GDM1 (cell line): Measurements from ENCODE around the gene PICK1.
"Not testable (repeated sequence)": the region's sequence is repeated elsewhere in the genome, so short reads cannot be mapped to it uniquely, and the experiment has no call there.

ENCODE experiments used
- DNase-seq: peaks from one replicate; lab custom pipeline; 2025; lab: John Stamatoyannopoulos, UW

The PICK1 gene

DNA sequence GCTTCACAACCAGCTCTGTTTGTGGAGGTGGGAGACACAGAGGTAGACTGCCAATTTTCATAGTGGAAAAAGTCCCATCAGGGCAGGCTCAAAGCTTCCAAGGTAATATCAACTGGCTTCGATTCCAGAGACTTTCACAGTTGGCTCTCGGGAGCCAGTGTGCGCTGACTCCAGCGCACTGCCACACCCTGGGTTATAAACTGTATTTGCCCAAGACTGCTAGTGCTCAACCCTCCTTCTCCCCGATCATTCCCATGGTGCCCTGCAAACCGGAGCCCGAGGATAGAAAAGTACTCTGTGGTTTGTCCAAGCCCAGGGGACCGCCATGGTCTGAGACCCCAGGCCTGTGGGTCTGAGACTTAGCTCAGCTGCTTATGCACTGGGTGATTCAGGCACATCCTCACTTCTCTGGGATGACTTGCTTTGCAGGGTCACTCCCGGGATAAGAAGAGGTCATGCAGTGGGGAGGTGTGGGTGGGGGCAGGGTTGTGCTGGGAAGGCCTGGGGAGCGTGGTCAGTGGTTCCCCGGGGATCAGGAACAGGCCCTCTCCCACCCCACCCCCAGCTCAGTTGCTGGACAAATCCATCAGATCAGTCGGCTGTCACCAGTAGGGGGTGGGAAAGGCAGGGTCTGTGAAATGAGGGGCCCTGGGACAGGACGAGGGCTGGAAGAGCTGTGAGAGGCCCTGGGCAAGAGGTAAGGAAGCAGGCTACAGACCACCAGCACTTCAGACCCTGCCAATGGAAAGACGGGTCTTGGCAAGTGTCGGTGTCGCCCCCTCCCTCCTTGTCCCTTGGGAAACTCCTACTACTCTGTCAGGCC, 26.7 kb upstream of the PICK1 start:
- no peak for DNase-seq

GRCh38 chr22:38031491-38031890, 25.7 kb upstream of the PICK1 start:
- DNase-seq: no peak

GRCh38 chr22:38032681-38033521, 24.3 kb upstream of the PICK1 start:
- no peak for DNase-seq

DNA sequence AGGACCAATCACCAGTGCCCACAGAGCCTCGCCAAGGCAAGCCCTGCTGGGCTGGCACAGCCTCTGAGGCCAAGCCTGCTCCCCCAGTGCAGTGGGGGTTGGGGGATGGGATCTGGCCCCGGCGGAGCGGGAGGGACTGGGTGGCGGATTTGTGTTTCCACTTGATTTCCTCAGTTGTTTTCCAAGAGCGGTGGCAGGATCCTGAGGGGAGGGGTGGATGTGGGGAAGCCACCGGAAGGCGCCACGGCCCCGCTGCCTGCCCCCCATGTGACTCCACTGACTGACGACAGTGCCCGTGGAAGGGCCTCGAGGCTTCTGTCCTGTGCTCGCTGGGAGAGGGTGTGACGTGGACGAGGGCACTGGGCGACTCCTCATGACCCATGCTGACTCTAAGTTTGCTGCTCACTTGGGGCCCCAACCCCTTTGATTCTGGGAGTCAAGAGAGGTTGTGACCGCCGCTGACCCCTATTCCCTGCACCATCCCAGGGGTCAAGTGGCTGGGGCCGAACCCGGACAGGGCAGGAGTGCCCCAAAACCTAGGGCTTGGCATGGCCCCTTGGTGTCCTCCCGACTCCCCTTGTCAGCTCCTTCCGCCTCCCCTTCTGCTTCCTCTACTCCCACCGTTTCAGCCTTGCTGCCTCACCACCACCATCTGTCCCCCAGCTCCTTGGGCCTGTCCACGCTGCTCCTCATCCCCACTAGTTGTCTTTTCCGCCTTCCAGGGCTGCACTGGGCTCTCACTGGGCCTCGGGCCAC, 23.5 kb upstream of the PICK1 start:
- DNase-seq: no peak

GRCh38 chr22:38034278-38034882, 22.8 kb upstream of the PICK1 start:
- peak; percentile 30 for DNase-seq

GRCh38 chr22:38034884-38035529, 22.2 kb upstream of the PICK1 start:
- no peak for DNase-seq

DNA sequence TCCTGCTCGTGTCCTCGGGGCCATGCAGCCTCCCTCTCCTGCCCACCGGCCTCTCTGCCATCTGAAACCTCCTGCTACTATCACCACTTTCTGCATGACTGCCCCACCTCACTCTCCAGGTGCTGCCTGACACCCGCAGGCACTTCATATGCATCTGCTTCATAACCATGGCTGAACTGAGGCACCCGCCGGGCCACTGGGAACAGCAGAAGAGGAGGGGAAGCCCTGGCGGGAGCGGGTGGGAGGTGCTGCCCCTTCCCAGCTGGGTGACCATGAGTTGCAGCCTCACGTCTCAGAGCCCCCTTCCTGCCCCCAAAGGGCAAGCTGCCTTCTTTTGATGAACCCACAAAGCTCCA, 21.7 kb upstream of the PICK1 start:
- DNase-seq: no peak

DNA sequence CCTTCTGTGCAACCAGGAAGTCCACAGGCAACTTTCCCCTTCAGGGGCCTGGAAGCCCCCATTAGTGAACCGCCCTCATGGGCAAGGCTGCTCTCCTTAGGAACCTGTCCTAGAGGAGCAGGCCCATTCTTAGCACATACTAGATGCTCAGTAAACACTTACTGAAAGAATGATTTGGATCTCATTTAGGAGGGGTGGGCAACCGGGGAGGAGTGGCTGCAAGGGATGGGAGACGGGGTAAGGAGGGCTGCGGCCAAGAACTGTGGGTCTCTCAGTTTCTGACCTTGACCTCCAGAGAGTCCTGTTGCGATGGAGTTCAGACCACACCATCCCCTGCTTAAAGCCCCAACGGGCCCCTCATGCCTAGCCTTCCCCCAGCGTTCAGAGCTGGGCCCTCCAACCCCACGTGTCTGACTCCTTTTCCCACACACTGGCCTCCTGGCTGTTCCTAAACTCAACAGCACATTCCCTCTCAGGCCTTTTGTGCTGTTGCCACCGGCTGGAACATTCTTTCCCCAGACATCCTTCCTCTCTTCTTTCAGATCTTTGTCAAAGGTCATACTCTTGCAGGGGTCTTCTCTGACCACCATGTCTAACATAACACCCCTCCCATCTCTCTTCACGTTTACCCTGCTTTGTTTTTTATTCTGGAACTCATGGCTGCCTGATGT, 20.7 kb upstream of the PICK1 start:
- no peak for DNase-seq

DNA sequence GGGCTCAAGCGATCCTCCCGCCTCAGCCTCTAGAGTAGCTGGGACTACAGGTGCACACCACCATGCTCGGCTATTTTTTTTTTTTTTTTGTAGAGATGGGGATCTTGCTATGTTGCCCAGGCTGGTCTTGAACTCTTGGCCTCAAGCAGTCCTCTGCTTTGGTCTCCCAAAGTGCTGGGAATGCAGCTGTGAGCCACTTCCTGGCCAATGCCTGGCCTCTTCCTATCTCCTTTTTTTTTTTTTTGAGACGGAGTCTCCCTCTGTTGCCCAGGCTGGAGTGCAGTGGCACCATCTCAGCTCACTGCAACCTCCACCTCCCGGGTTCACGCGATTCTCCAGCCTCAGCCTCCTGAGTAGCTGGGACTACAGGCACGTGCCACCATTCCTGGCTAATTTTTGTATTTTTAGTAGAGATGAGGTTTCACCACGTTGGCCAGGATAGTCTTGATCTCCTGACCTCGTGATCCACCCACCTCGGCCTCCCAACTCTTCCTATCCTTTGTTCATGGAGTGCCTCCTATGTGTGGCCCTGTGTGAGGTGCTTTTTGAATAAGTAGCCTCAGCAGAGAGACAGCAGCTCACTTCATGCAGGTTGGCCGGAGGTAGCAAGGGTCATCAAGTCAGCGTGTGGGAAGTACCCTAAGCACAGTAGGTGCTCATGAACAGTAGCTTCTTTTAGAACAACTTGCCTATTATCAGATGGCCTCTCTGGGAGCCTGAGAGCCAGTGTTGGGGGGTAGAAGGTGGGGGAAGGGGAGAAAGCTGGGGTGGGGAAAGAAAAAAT, 19.6 kb upstream of the PICK1 start:
- DNase-seq: not testable (repeated sequence)

DNA sequence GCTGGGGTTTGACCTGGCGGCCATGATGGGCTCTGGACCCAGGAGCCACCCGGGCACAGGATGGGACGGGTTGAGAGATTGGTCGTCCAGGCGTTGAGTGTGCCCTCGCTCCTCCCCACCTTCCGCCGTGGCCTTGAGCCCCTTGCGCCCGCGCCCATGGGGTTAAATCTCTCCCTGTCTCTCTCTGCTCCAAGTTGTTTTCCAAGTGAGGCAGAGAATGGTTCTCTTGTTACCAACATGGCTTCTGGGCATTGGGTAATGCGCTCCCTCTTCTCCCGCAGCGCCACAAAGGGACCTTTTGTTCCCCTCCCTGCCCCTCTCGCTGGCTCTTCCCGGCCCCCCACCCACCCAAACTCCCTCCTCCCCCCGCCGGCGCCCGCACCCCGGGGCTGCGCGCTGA, 18.8 kb upstream of the PICK1 start:
- DNase-seq: no peak

GRCh38 chr22:38038890-38039812, 18.1 kb upstream of the PICK1 start:
- DNase-seq: no peak

DNA sequence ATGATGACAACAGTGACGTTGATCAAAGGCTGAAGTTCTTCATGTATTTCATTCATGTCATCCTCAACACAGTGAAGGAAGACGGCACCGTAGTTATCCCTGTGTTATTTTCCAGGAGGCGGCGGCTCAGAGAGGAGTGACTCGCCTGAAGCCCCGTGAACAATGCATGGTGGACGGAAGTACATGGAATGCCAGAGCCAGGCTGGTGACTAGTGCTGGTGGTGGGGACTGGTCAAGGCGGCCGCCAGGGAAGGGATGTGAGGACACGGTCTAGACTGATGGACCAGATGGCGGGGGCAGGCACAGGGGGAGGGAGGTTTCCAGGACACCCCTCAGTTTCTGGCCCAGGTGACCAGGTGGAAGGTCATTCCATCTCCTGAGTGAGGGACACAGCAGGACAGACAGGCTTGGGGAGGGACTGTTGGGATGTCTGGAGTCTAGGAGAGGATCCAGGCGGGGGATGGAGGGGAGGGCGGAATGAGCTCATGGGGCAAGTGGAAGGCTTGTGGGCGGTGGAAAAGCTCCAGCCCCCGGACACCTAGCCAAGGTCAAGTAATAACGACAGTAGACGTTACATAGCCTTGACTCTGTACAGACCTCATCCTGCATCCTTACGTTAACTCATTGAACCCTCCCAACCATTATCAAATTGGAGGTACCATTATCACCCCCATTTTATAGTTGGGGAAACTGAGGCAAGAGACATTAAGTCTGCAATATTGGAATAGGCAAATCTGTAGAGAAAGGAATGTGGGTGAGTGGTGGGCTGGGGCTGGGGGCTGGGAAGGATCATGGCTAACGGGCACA, 16.0 kb upstream of the PICK1 start:
- no peak for DNase-seq

DNA sequence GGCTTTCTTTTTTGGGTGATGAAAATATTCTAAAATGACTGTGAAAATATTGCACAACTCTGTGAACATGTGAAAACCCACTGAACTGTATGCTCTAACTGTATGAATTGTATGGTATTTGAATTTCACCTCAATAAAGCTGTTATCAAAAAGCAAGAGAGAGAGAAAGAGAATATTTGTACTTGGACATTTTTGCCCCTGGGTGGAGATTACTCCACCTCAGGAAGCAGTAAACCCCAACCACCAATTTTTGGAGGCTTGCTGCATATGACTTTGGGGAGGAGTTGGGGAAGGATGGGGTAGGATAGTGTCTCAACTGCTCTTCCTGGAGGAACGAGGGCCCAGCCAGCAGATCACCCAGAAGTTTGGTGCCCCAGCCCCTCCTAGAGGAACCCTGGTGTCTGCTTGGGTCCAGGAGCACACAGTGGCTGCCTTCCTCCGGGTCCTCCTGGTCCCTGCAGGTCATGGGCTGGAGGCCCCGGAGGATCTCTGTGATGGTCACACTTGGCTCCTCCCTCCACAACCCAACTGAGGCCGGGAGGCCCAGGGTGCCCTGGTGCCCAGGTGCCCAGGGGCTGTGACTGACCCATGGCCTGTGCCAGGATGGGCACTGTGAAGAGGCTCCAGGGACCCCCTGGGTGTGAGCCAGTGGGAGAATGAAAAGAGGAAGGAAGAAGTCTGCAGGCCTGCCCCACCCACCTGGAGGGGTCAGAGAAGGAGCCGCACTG, 15.3 kb upstream of the PICK1 start:
- DNase-seq: no peak

DNA sequence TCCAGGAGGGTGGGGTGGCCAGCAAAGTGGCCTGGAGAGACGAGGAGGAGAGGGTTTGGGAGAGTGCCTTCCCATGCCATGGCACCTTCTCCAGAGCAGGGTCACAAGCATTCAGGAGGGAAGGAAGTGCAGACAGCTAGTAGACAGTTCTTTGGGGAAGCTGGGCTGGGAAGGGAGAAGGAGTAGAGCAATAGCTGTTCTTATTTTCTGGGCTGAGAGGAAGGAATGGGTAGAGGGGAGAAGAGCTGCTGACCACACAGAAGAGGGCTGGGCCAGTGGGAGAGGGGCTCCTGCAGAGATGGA, 14.8 kb upstream of the PICK1 start:
- peak; percentile 25 for DNase-seq

DNA sequence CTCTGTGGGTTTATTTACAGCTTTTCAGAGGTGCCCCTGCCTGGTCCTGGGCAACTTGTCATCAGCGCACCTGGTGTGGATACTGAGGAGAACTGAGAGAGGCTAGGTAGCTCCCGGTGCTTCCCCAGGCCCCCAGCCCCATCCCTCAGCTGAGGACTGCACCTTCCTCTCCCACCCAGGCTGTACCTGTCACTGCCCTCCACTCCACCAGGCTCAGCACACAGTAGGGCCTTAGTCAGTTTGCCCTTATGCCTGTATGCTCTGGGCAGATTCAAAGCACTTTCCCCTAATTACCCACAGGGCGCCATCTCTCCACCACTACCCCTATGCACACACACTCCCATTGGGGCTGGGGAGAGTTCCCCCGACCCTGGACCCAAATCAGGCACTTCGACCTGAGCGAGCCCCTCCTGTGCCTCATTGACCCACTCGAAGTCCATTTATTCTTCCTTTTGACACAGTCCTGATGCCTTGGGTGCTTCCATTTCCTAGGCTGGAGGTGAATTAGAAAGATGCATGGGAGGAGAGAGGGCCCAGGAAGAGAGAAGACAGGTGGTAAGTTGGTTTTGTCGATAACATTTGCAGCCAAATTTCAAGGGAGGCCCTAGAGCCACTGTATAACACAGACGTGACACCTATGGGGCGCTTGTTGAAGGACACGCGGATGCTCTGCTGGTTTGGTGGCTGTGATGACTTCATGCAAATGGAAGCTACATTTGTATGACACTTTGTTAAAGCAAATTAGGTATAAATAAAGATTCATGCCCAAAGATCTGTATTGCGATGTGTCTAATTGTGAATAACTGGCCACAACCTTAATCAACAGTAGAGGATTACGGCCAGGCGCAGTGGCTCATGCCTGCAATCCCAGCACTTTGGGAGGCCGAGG, 13.8 kb upstream of the PICK1 start:
- DNase-seq: no peak

- no peak for DNase-seq
These were observed 11.0 kb upstream of the PICK1 start for GRCh38 chr22:38046070-38046748.
